Lung (tissue), 12 donors: ENCODE measurements around the gene SHPK. TPM values are rescaled to one million over a fixed set of nuclear protein-coding genes. Genes with fewer than 3 reads are reported as not detected.

Source experiments
- ATAC-seq: fragments of 200-7000 bp; cut with Tn5 transposase; one replicate; pipeline ENCODE4 v1.9.1; 2020; ENCODE audit warnings: moderate number of reproducible peaks; ENCODE audit not compliant: insufficient read depth, low FRiP score
- DNase-seq, 3 donors: peaks; one replicate each; pipeline ENCODE4 v3.0.0-alpha.2; 2013 to 2017
- H3K27ac ChIP-seq, 2 donors: one replicate each; pipeline ENCODE4 v1.5.1; 2013; ENCODE audit warnings: mild to moderate bottlenecking in 2 of 2, moderate library complexity in 2 of 2, control low read depth in 1 of 2, inconsistent platforms in 1 of 2, low read depth in 1 of 2, low read length in 1 of 2
- H3K27me3 ChIP-seq, 3 donors: one replicate each; pipeline ENCODE4 v1.5.1; 2013; ENCODE audit warnings: low read length in 2 of 3; ENCODE audit not compliant: control insufficient read depth in 3 of 3, insufficient read depth in 3 of 3
- H3K36me3 ChIP-seq, 4 donors: one replicate each; pipeline ENCODE4 v1.5.1; 2013; ENCODE audit warnings: low read length in 4 of 4, mild to moderate bottlenecking in 1 of 4, moderate library complexity in 1 of 4; ENCODE audit not compliant: control insufficient read depth in 4 of 4, insufficient read depth in 4 of 4
- H3K4me1 ChIP-seq, 5 donors: one replicate each; pipeline ENCODE4 v1.5.1; 2013; ENCODE audit warnings: low read length in 5 of 5, mild to moderate bottlenecking in 2 of 5, moderate library complexity in 1 of 5; ENCODE audit not compliant: control insufficient read depth in 5 of 5, insufficient read depth in 5 of 5
- H3K4me3 ChIP-seq: one replicate; pipeline ENCODE4 v1.5.1; 2013; ENCODE audit warnings: mild to moderate bottlenecking, control low read depth, moderate library complexity
- H3K9ac ChIP-seq, 2 donors: one replicate each; pipeline ENCODE4 v1.5.1; 2013; ENCODE audit warnings: low read length in 2 of 2, control low read depth in 1 of 2; ENCODE audit not compliant: insufficient read depth in 1 of 2
- H3K9me3 ChIP-seq, 4 donors: one replicate each; pipeline ENCODE4 v1.5.1; 2013; ENCODE audit warnings: low read length in 3 of 4, mild to moderate bottlenecking in 1 of 4, moderate library complexity in 1 of 4; ENCODE audit not compliant: control insufficient read depth in 4 of 4, insufficient read depth in 3 of 4
- WGBS, 2 donors: extraction: QIAGEN DNeasy Blood & Tissue Kit; methylation state at CpG; one replicate each; pipeline ENCODE4 v1.1.7; 2013; 5-methylcytosine and 5-hydroxymethylcytosine counted together
- polyA plus RNA-seq, 2 donors: library from polyadenylated mRNA; stranded (reverse); fragments of 200-250 nt; gene quantifications; one replicate each; pipeline ENCODE4 v1.2.1, GENCODE V29; 2013
- total RNA-seq, 2 donors: library from RNA; depleted of rRNA in 1 of 2; stranded (reverse); fragments of >200 nt in 1 of 2; gene quantifications; one replicate each; pipeline ENCODE4 v1.2.1, GENCODE V29; 2014 to 2021
- TF ChIP-seq, protein P1 (sequence below): IDR thresholded peaks from 2 replicates; pipeline ENCODE4 v1.5.1; 2012; ENCODE audit warnings: mild to moderate bottlenecking; ENCODE audit errors: control extremely low read depth, extremely low read depth
- donor health status: control.
- donor health status: control.
- donor health status: Bipolar disorder and iron deficiency.
- donor health status: healthy.
- donor health status: DM: yes; HTN: yes; CAD: no.

SHPK gene
- total and polyA plus RNA-seq, 4 donors: 4.9 to 16.8 (median 11.3) TPM

DNA sequence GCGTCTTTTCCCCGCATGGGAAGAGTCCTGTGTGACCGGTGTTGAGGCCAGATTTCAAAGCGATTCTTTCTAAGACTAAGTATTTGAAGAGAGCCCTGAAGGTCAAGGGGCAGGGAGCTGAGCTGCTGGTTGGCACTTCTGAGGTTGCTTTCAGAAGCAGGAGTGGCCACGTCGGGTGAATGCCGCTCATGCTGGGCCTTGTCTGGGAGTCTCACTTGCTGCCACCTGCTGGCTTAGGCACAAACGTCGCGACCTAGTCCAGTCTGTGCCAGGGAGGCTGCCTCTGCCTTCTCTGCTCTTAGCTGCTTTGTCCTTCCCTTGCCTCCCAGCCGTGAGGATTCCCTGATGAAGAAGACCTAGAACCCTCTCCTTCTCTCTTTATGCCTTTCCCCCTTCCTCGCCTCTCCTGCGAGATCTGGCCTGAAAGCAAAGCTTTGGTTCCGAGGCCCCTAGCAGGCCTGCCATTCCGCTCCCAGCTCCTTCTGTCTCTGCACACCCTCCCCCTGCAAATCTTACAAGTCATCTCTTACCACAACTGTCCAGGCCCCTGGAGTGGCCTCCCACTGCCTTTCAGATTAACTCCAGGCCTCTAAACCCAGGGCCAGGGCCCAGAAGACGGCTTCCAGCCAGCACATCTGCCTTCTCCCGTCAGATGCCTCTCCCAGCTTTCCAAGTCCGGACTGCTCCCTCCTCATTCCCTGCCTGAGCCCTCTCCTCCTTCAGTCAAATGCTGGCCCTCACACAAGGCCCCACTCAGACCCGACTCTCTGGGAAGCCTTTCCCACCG is 11.9 kb upstream of the SHPK start:
- peaks cover 0 to 27% (median 6%) of the 10 kb centered on the region in 4 donors for H3K36me3 ChIP-seq
- DNase-seq: peak; percentile 76 to 80 (median 77)
- no peaks in the 10 kb centered on the region for H3K9me3 ChIP-seq
- TF ChIP-seq, protein P1, sequence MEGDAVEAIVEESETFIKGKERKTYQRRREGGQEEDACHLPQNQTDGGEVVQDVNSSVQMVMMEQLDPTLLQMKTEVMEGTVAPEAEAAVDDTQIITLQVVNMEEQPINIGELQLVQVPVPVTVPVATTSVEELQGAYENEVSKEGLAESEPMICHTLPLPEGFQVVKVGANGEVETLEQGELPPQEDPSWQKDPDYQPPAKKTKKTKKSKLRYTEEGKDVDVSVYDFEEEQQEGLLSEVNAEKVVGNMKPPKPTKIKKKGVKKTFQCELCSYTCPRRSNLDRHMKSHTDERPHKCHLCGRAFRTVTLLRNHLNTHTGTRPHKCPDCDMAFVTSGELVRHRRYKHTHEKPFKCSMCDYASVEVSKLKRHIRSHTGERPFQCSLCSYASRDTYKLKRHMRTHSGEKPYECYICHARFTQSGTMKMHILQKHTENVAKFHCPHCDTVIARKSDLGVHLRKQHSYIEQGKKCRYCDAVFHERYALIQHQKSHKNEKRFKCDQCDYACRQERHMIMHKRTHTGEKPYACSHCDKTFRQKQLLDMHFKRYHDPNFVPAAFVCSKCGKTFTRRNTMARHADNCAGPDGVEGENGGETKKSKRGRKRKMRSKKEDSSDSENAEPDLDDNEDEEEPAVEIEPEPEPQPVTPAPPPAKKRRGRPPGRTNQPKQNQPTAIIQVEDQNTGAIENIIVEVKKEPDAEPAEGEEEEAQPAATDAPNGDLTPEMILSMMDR: no peak
- no peak overlapping the region for H3K27ac ChIP-seq
- no peak overlapping the region for H3K4me3 ChIP-seq
- no peaks in the 10 kb centered on the region for H3K4me1 ChIP-seq
- H3K9ac ChIP-seq: no peak overlapping the region
- H3K27me3 ChIP-seq: no peaks in the 10 kb centered on the region
- WGBS, 2 donors: 72 to 74% methylated on average over 20 of the region's 20 CpGs
- no peak for ATAC-seq

DNA sequence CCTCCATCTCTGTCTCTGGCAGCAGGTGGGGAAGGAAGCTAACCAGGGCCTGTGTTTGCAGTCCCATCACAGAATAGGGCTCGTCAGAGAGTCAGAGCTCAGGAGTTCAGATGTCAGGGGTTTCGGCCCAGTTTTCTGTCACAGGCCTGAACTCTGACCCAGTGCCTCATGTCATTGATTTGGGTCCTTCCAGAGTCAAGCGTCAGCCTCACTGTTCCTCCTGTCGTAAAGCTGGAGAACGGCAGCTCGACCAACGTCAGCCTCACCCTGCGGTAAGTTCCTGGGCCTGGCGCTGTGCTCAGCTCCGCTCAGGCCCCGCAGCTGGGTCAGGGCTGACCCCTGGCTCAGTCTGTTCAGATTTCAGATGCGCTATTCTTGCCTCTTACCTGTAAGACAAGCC is 11.2 kb upstream of the SHPK start:
- Histone ChIP-seq H3K27me3 (no peaks in the 10 kb centered on the region), H3K4me1 (no peaks in the 10 kb centered on the region), H3K9me3 (no peaks in the 10 kb centered on the region), H3K9ac (no peak overlapping the region), H3K4me3 (no peak overlapping the region), H3K27ac (no peak overlapping the region), H3K36me3 (peaks cover 0 to 25% (median 6%) of the 10 kb centered on the region in 4 donors)
- no peak for DNase-seq
- TF ChIP-seq, protein P1: no peak
- no peak for ATAC-seq
- WGBS, 2 donors: 86 to 93% methylated on average over 12 of the region's 12 CpGs

DNA sequence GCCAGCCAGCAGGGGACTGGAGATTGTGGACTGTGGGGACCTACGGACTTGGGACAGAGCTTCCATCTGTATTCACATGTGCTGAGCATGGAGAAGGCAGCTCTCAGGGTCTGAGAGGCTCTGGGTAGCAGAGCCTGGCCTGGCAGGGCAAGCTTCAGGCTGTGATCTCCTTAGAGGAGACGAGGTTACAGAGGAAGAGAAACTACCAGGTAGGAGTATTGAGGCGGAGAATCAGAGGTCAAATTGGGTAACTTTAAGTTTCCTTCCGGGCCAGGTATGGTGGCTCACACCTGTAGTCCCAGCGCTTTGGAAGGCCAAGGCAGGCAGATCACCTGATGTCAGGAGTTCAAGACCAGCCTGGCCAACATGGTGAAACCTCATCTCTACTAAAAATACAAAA is 9.3 kb upstream of the SHPK start:
- peaks cover 0 to 32% (median 7%) of the 10 kb centered on the region in 4 donors for H3K36me3 ChIP-seq

More for the DNA sequence above, 9.3 kb upstream of the SHPK start:
- no peak overlapping the region for H3K9ac ChIP-seq
- no peaks in the 10 kb centered on the region for H3K27me3 ChIP-seq
- no peak overlapping the region for H3K27ac ChIP-seq
- WGBS, 2 donors: 83 to 86% methylated on average over 5 of the region's 5 CpGs
- DNase-seq (no peak), ATAC-seq (no peak)
- no peak overlapping the region for H3K4me3 ChIP-seq
- H3K9me3 ChIP-seq: no peaks in the 10 kb centered on the region
- peaks cover 0 to 5% (median 0%) of the 10 kb centered on the region in 5 donors for H3K4me1 ChIP-seq
- TF ChIP-seq, protein P1: no peak
